GM23248 (cell line): ENCODE measurements around the gene CEP95.

Experiments
- EZH2 ChIP-seq: fragments of 200-600 bp; sonication (generic); IDR thresholded peaks from 2 replicates; pipeline ENCODE4 v1.6.1; 2018; ENCODE audit warnings: antibody characterized with exemption, mild to moderate bottlenecking; ENCODE audit not compliant: insufficient read depth, poor library complexity, severe bottlenecking
- EZH2phosphoT487 ChIP-seq: fragments of 200-600 bp; sonication (generic); IDR thresholded peaks from 2 replicates; pipeline ENCODE4 v1.6.1; 2018; ENCODE audit warnings: antibody characterized with exemption, moderate library complexity, mild to moderate bottlenecking, low read depth; ENCODE audit not compliant: insufficient read depth

- TF ChIP-seq EZH2 (no peak), EZH2phosphoT487 (no peak)
These were observed 22.4 kb downstream of the CEP95 start for GRCh38 chr17:64529221-64529620.
